Measurements from ENCODE around the gene SULT1C4.

GRCh38 chr2:108423067-108423466, 45.3 kb downstream of the SULT1C4 start:
- TF ChIP-seq, protein P1, sequence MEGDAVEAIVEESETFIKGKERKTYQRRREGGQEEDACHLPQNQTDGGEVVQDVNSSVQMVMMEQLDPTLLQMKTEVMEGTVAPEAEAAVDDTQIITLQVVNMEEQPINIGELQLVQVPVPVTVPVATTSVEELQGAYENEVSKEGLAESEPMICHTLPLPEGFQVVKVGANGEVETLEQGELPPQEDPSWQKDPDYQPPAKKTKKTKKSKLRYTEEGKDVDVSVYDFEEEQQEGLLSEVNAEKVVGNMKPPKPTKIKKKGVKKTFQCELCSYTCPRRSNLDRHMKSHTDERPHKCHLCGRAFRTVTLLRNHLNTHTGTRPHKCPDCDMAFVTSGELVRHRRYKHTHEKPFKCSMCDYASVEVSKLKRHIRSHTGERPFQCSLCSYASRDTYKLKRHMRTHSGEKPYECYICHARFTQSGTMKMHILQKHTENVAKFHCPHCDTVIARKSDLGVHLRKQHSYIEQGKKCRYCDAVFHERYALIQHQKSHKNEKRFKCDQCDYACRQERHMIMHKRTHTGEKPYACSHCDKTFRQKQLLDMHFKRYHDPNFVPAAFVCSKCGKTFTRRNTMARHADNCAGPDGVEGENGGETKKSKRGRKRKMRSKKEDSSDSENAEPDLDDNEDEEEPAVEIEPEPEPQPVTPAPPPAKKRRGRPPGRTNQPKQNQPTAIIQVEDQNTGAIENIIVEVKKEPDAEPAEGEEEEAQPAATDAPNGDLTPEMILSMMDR (IDR thresholded peaks at IDR 0.05; ENCODE audit: poor library complexity): no peak
- TF ChIP-seq EZH2 (IDR thresholded peaks at IDR 0.05; ENCODE audit: borderline replicate concordance): no peak

All from hepatocyte (in vitro differentiated cells).